Measurements from ENCODE around the gene PFDN1.
A peak's percentile ranks its signal among the peaks of the same experiment; 100 is the strongest.

DNA sequence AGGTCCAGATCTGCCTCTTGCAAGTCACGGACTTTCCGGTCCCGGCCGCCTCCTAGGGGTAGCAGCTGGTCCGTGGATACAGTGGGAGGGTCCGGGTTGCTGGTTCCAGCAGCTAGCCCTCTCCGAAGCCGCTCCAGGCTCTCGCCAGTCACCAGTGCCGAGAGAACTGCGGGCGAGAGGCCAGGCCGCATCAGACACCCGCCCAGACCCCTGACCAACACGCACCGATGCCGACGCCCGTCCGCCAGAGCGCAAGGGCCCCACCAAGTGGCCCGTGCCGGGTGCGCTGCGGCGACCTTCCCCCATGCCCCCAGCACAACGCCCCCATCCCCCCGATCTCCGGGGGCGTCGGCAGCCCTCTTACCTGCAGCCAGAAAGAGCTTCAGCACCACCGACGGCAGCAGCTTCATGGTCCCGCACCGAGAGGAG lies 43.0 kb upstream of the PFDN1 start:
- no peak for TF ChIP-seq CBX1 (IDR thresholded peaks at IDR 0.05; ENCODE audit: low read depth)
- no peak for TF ChIP-seq GATA2 (CRISPR knock-in tag; IDR thresholded peaks at IDR 0.05)
- TF ChIP-seq ZNF23 (CRISPR knock-in tag; IDR thresholded peaks at IDR 0.05) = no peak
- TF ChIP-seq ZBED1 (IDR thresholded peaks at IDR 0.05) = no peak
- no peak for TF ChIP-seq SRF (CRISPR knock-in tag; IDR thresholded peaks at IDR 0.05)
- no peak for TF ChIP-seq ATF6 (CRISPR knock-in tag; IDR thresholded peaks at IDR 0.05)
- TF ChIP-seq CTCF (IDR thresholded peaks at IDR 0.05 in 2 of 3, conservative IDR thresholded peaks at IDR 0.05 in 1 of 3; ENCODE audit: insufficient read depth in 2 of 3, low read depth in 1 of 3, low read length in 3 of 3) = peak in 2 of 3 experiments; percentile 20 to 41; a peak in 3 of 6 replicates
- TF ChIP-seq CREB1 (IDR thresholded peaks at IDR 0.05) = no peak
- TF ChIP-seq CREB1 (CRISPR knock-in tag; IDR thresholded peaks at IDR 0.05) = no peak
- TF ChIP-seq, protein P1, sequence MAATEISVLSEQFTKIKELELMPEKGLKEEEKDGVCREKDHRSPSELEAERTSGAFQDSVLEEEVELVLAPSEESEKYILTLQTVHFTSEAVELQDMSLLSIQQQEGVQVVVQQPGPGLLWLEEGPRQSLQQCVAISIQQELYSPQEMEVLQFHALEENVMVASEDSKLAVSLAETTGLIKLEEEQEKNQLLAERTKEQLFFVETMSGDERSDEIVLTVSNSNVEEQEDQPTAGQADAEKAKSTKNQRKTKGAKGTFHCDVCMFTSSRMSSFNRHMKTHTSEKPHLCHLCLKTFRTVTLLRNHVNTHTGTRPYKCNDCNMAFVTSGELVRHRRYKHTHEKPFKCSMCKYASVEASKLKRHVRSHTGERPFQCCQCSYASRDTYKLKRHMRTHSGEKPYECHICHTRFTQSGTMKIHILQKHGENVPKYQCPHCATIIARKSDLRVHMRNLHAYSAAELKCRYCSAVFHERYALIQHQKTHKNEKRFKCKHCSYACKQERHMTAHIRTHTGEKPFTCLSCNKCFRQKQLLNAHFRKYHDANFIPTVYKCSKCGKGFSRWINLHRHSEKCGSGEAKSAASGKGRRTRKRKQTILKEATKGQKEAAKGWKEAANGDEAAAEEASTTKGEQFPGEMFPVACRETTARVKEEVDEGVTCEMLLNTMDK (IDR thresholded peaks at IDR 0.05; ENCODE audit: borderline replicate concordance, insufficient read depth, low read depth, low read length, poor library complexity, severe bottlenecking) = no peak
- no peak for TF ChIP-seq NR2C1 (IDR thresholded peaks at IDR 0.05)
- TF ChIP-seq NR2C1 (tag; IDR thresholded peaks at IDR 0.05) = no peak
- TF ChIP-seq PCBP1 (IDR thresholded peaks at IDR 0.05; ENCODE audit: low read depth, low read length, poor library complexity, severe bottlenecking) = no peak
- no peak for TF ChIP-seq CREM (IDR thresholded peaks at IDR 0.05; ENCODE audit: low read depth)
- TF ChIP-seq, protein P2, sequence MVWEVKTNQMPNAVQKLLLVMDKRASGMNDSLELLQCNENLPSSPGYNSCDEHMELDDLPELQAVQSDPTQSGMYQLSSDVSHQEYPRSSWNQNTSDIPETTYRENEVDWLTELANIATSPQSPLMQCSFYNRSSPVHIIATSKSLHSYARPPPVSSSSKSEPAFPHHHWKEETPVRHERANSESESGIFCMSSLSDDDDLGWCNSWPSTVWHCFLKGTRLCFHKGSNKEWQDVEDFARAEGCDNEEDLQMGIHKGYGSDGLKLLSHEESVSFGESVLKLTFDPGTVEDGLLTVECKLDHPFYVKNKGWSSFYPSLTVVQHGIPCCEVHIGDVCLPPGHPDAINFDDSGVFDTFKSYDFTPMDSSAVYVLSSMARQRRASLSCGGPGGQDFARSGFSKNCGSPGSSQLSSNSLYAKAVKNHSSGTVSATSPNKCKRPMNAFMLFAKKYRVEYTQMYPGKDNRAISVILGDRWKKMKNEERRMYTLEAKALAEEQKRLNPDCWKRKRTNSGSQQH (CRISPR knock-in tag; IDR thresholded peaks at IDR 0.05) = no peak
- TF ChIP-seq TAF1 (IDR thresholded peaks at IDR 0.05; ENCODE audit: control insufficient read depth, extremely low read depth, insufficient read depth, low read length, severe bottlenecking) = no peak

Measured in K562 (cell line).